CD4-positive, alpha-beta memory T cell (primary cell): ENCODE measurements around the gene AQP5. TPM values are rescaled to one million over a fixed set of nuclear protein-coding genes. Genes with fewer than 3 reads are reported as not detected.

Source experiments
- CTCF ChIA-PET: fragments of 350-600 bp; sonication (Branson Sonifier 250); formaldehyde crosslinking; loops from one replicate; lab custom pipeline; 2021; ENCODE audit warnings: inconsistent platforms; ENCODE audit not compliant: partially characterized antibody; lab: Charles Lee
- POLR2A ChIA-PET: fragments of 350-600 bp; sonication (Branson Sonifier 250); formaldehyde crosslinking; loops from one replicate; lab custom pipeline; 2021; ENCODE audit not compliant: partially characterized antibody; lab: Charles Lee
- DNase-seq, 5 donors: peaks; one replicate each; pipeline versions ENCODE4 v3.0.0 to v3.0.0-alpha.2; 2020 to 2022; ENCODE audit warnings: mixed read lengths in 1 of 5
- H3K27ac ChIP-seq: one replicate; pipeline ENCODE4 v1.7.0; 2013; ENCODE audit warnings: low read depth, low read length
- H3K27me3 ChIP-seq: 2 replicates; pipeline ENCODE4 v1.7.0; 2013; ENCODE audit warnings: mild to moderate bottlenecking, low read length, moderate library complexity; ENCODE audit not compliant: insufficient read depth
- H3K36me3 ChIP-seq: 2 replicates; pipeline ENCODE4 v1.7.0; 2013; ENCODE audit warnings: mild to moderate bottlenecking, low read length, moderate library complexity; ENCODE audit not compliant: insufficient read depth
- H3K4me1 ChIP-seq: 2 replicates; pipeline ENCODE4 v1.7.0; 2013; ENCODE audit warnings: mild to moderate bottlenecking, low read length, moderate library complexity; ENCODE audit not compliant: insufficient read depth
- H3K4me3 ChIP-seq, 2 donors: one replicate each; pipeline ENCODE4 v1.7.0; 2013; ENCODE audit warnings: low read length in 2 of 2, mild to moderate bottlenecking in 1 of 2
- H3K9me3 ChIP-seq, 2 donors: one replicate each; pipeline ENCODE4 v1.7.0; 2013; ENCODE audit warnings: low read length in 2 of 2, control low read depth in 1 of 2; ENCODE audit not compliant: control insufficient read depth in 1 of 2
- H3K27ac Mint-ChIP-seq, 7 donors: one replicate each; pipeline ENCODE4 v1.8.0; 2020 to 2021; ENCODE audit warnings: mixed read lengths in 7 of 7, mild to moderate bottlenecking in 6 of 7, inconsistent platforms in 3 of 7, moderate library complexity in 3 of 7
- H3K27me3 Mint-ChIP-seq, 2 donors: one replicate each; pipeline ENCODE4 v1.8.0; 2020 to 2021; ENCODE audit warnings: mixed read lengths in 2 of 2
- H3K36me3 Mint-ChIP-seq, 2 donors: one replicate each; pipeline ENCODE4 v1.8.0; 2020 to 2021; ENCODE audit warnings: mixed read lengths in 2 of 2, inconsistent platforms in 1 of 2, mild to moderate bottlenecking in 1 of 2
- H3K4me1 Mint-ChIP-seq, 4 donors: one replicate each; pipeline ENCODE4 v1.8.0; 2020 to 2021; ENCODE audit warnings: mixed read lengths in 4 of 4, mild to moderate bottlenecking in 1 of 4
- H3K4me3 Mint-ChIP-seq, 8 donors: one replicate each; pipeline ENCODE4 v1.8.0; 2020 to 2021; ENCODE audit warnings: mixed read lengths in 8 of 8, mild to moderate bottlenecking in 7 of 8, moderate library complexity in 6 of 8, inconsistent platforms in 3 of 8
- H3K9me3 Mint-ChIP-seq, 8 donors: one replicate each; pipeline ENCODE4 v1.8.0; 2020 to 2021; ENCODE audit warnings: mixed read lengths in 8 of 8, mild to moderate bottlenecking in 5 of 8, inconsistent platforms in 3 of 8, moderate library complexity in 1 of 8
- intact Hi-C: fragments of 100-400 bp; cut with micrococcal nuclease; formaldehyde crosslinking; loops from one replicate; pipeline ENCODE4 v1.15.1; 2023
- polyA plus RNA-seq, 2 donors: library from polyadenylated mRNA; unstranded; fragments of 300-500 nt; fragmentation: Illumina TruSeq; gene quantifications; one replicate each; pipeline ENCODE4 v1.2.3, GENCODE V29; 2021
- total RNA-seq, 2 experiments: library from RNA; stranded (reverse); gene quantifications; one replicate each; pipeline ENCODE4 v1.2.3, GENCODE V29; 2021

AQP5 gene
- total and polyA plus RNA-seq, 4 experiments from 2014 or later = not detected

GRCh38 chr12:49920915-49921286, 40.8 kb upstream of the AQP5 start:
- Histone ChIP-seq H3K27me3 (no peaks in the 10 kb centered on the region), H3K27ac (no peak overlapping the region), H3K4me1 (no peaks in the 10 kb centered on the region), H3K36me3 (no peaks in the 10 kb centered on the region), H3K9me3 (no peaks in the 10 kb centered on the region), H3K4me3 (no peak overlapping the region)
- H3K4me1 Mint-ChIP-seq = peaks cover 0 to 3% (median 0%) of the 10 kb centered on the region in 4 donors
- H3K27me3 Mint-ChIP-seq = peaks cover 2 to 3% of the 10 kb centered on the region in 2 donors
- ChIA-PET POLR2A (no interaction called here), CTCF (no interaction called here)
- H3K27ac Mint-ChIP-seq = peak overlapping the region in 1 of 7 donors; percentile 52
- intact Hi-C loops = no loop called here
- H3K36me3 Mint-ChIP-seq = no peaks in the 10 kb centered on the region
- H3K9me3 Mint-ChIP-seq = no peaks in the 10 kb centered on the region
- no peak overlapping the region for H3K4me3 Mint-ChIP-seq
- DNase-seq = no peak

- Mint-ChIP-seq H3K27ac (peak overlapping the region in 2 of 7 donors; percentile 4 to 87), H3K27me3 (peaks cover 2 to 3% of the 10 kb centered on the region in 2 donors)
- CTCF ChIA-PET = no interaction called here
Measured at GRCh38 chr12:49921299-49921698, 40.4 kb upstream of the AQP5 start.

GRCh38 chr12:49921936-49922335, 39.7 kb upstream of the AQP5 start:
- Mint-ChIP-seq H3K36me3 (no peaks in the 10 kb centered on the region), H3K27me3 (peaks cover 1 to 2% of the 10 kb centered on the region in 2 donors), H3K9me3 (no peaks in the 10 kb centered on the region), H3K27ac (peak overlapping the region in 1 of 7 donors; percentile 10), H3K4me1 (peaks cover 0 to 3% (median 0%) of the 10 kb centered on the region in 4 donors), H3K4me3 (no peak overlapping the region)
- Histone ChIP-seq H3K9me3 (no peaks in the 10 kb centered on the region), H3K27me3 (no peaks in the 10 kb centered on the region), H3K4me1 (no peaks in the 10 kb centered on the region), H3K36me3 (no peaks in the 10 kb centered on the region), H3K27ac (no peak overlapping the region), H3K4me3 (no peak overlapping the region)
- intact Hi-C loops = no loop called here
- no peak for DNase-seq
- ChIA-PET POLR2A (no interaction called here), CTCF (interaction anchor here (1.1 kb wide), 1 partner anchor 24 kb away, joined by 4 read pairs; no protein-coding TSS in a partner anchor)

More at GRCh38 chr12:49921299-49921698, 40.4 kb upstream of the AQP5 start:
- H3K4me3 ChIP-seq = no peak overlapping the region
- H3K27ac ChIP-seq = no peak overlapping the region
- no peaks in the 10 kb centered on the region for H3K36me3 ChIP-seq
- Mint-ChIP-seq H3K9me3 (no peaks in the 10 kb centered on the region), H3K4me1 (peaks cover 0 to 3% (median 0%) of the 10 kb centered on the region in 4 donors), H3K36me3 (no peaks in the 10 kb centered on the region), H3K4me3 (no peak overlapping the region)
- H3K9me3 ChIP-seq = no peaks in the 10 kb centered on the region
- POLR2A ChIA-PET = no interaction called here
- no peak for DNase-seq
- intact Hi-C loops = no loop called here
- H3K4me1 ChIP-seq = no peaks in the 10 kb centered on the region
- H3K27me3 ChIP-seq = no peaks in the 10 kb centered on the region

GRCh38 chr12:49922349-49923034, 39.2 kb upstream of the AQP5 start:
- Histone ChIP-seq H3K27me3 (no peaks in the 10 kb centered on the region), H3K4me1 (no peaks in the 10 kb centered on the region), H3K9me3 (no peaks in the 10 kb centered on the region), H3K36me3 (no peaks in the 10 kb centered on the region), H3K27ac (no peak overlapping the region), H3K4me3 (no peak overlapping the region)
- Mint-ChIP-seq H3K36me3 (no peaks in the 10 kb centered on the region), H3K9me3 (no peaks in the 10 kb centered on the region), H3K27me3 (peaks cover 0 to 2% of the 10 kb centered on the region in 2 donors), H3K27ac (no peak overlapping the region), H3K4me3 (no peak overlapping the region), H3K4me1 (peaks cover 0 to 3% (median 0%) of the 10 kb centered on the region in 4 donors)
- intact Hi-C loops = no loop called here
- ChIA-PET CTCF (interaction anchor here (1.1 kb wide), 1 partner anchor 23 kb away, joined by 4 read pairs; no protein-coding TSS in a partner anchor), POLR2A (no interaction called here)
- no peak for DNase-seq

GRCh38 chr12:49923035-49923644, 38.5 kb upstream of the AQP5 start:
- Mint-ChIP-seq H3K4me1 (peaks cover 0 to 3% (median 0%) of the 10 kb centered on the region in 4 donors), H3K4me3 (no peak overlapping the region)

GRCh38 chr12:49923880-49924556, 37.7 kb upstream of the AQP5 start:
- H3K27ac ChIP-seq = no peak overlapping the region
- no peak overlapping the region for H3K27ac Mint-ChIP-seq
- H3K4me3 Mint-ChIP-seq = no peak overlapping the region
- H3K4me3 ChIP-seq = no peak overlapping the region
- peaks cover 0 to 3% (median 0%) of the 10 kb centered on the region in 4 donors for H3K4me1 Mint-ChIP-seq
- H3K9me3 ChIP-seq = no peaks in the 10 kb centered on the region
- ChIA-PET CTCF (no interaction called here), POLR2A (no interaction called here)
- DNase-seq = no peak
- H3K27me3 ChIP-seq = no peaks in the 10 kb centered on the region
- H3K36me3 Mint-ChIP-seq = no peaks in the 10 kb centered on the region
- H3K27me3 Mint-ChIP-seq = peaks cover 0 to 3% of the 10 kb centered on the region in 2 donors
- intact Hi-C loops = no loop called here
- H3K36me3 ChIP-seq = no peaks in the 10 kb centered on the region
- no peaks in the 10 kb centered on the region for H3K9me3 Mint-ChIP-seq
- no peaks in the 10 kb centered on the region for H3K4me1 ChIP-seq

More at GRCh38 chr12:49923035-49923644, 38.5 kb upstream of the AQP5 start:
- no peaks in the 10 kb centered on the region for H3K36me3 Mint-ChIP-seq
- peaks cover 0 to 2% of the 10 kb centered on the region in 2 donors for H3K27me3 Mint-ChIP-seq
- ChIA-PET POLR2A (no interaction called here), CTCF (interaction anchor here (1.1 kb wide), 1 partner anchor 22 kb away, joined by 4 read pairs; no protein-coding TSS in a partner anchor)
- Histone ChIP-seq H3K27ac (no peak overlapping the region), H3K4me3 (no peak overlapping the region), H3K36me3 (no peaks in the 10 kb centered on the region), H3K4me1 (no peaks in the 10 kb centered on the region), H3K27me3 (no peaks in the 10 kb centered on the region), H3K9me3 (no peaks in the 10 kb centered on the region)
- H3K27ac Mint-ChIP-seq = no peak overlapping the region
- H3K9me3 Mint-ChIP-seq = no peaks in the 10 kb centered on the region
- DNase-seq = no peak
- intact Hi-C loops = no loop called here

- no peaks in the 10 kb centered on the region for H3K36me3 ChIP-seq
- Mint-ChIP-seq H3K4me1 (peaks cover 0 to 3% (median 0%) of the 10 kb centered on the region in 4 donors), H3K4me3 (no peak overlapping the region), H3K27me3 (peaks cover 0 to 3% of the 10 kb centered on the region in 2 donors), H3K9me3 (no peaks in the 10 kb centered on the region), H3K27ac (peak overlapping the region in 1 of 7 donors; percentile 67), H3K36me3 (no peaks in the 10 kb centered on the region)
- CTCF ChIA-PET = no interaction called here
- no peaks in the 10 kb centered on the region for H3K4me1 ChIP-seq
- no peak for DNase-seq
- intact Hi-C loops = no loop called here
- H3K4me3 ChIP-seq = no peak overlapping the region
- no peaks in the 10 kb centered on the region for H3K27me3 ChIP-seq
- POLR2A ChIA-PET = no interaction called here
- H3K9me3 ChIP-seq = no peaks in the 10 kb centered on the region
- H3K27ac ChIP-seq = no peak overlapping the region
Measured at GRCh38 chr12:49924628-49925246, 36.9 kb upstream of the AQP5 start.
